Effector memory CD8-positive, alpha-beta T cell (primary cell): Measurements from ENCODE around the gene WSCD2.

Source experiments
- ATAC-seq: fragments of 150-1000 bp; cut with Tn5 transposase; replicated peaks from 2 replicates; pipeline ENCODE4 v1.10.0; 2021; ENCODE audit warnings: mild to moderate bottlenecking, moderate library complexity
- DNase-seq, 3 experiments: peaks; one replicate each; pipeline ENCODE4 v3.0.0; 2021
- H3K27ac Mint-ChIP-seq, 2 donors: one replicate each; pipeline ENCODE4 v1.8.0; 2022; ENCODE audit warnings: mild to moderate bottlenecking in 2 of 2, mixed read lengths in 2 of 2, moderate library complexity in 2 of 2
- H3K27me3 Mint-ChIP-seq, 2 donors: one replicate each; pipeline ENCODE4 v1.8.0; 2022; ENCODE audit warnings: mixed read lengths in 2 of 2
- H3K36me3 Mint-ChIP-seq: one replicate; pipeline ENCODE4 v1.8.0; 2022; ENCODE audit warnings: mild to moderate bottlenecking, moderate library complexity, mixed read lengths; ENCODE audit not compliant: insufficient read depth
- H3K4me1 Mint-ChIP-seq, 2 donors: one replicate each; pipeline ENCODE4 v1.8.0; 2022; ENCODE audit warnings: low read depth in 2 of 2, mixed read lengths in 2 of 2
- H3K4me3 Mint-ChIP-seq, 2 donors: one replicate each; pipeline ENCODE4 v1.8.0; 2022; ENCODE audit warnings: mild to moderate bottlenecking in 2 of 2, mixed read lengths in 2 of 2, moderate library complexity in 2 of 2
- H3K9me3 Mint-ChIP-seq, 2 donors: one replicate each; pipeline ENCODE4 v1.8.0; 2022; ENCODE audit warnings: mixed read lengths in 2 of 2

Gene WSCD2

GRCh38 chr12:108270035-108270848 lies 141.2 kb downstream of the WSCD2 start:
- Mint-ChIP-seq H3K4me3 (no peak overlapping the region), H3K27me3 (peaks cover 0 to 18% of the 10 kb centered on the region in 2 donors), H3K36me3 (peaks cover 2% of the 10 kb centered on the region), H3K27ac (no peak overlapping the region), H3K9me3 (no peaks in the 10 kb centered on the region), H3K4me1 (peaks cover 0 to 9% of the 10 kb centered on the region in 2 donors)
- no peak for DNase-seq
- ATAC-seq, result no peak

GRCh38 chr12:108270849-108271143 lies 141.7 kb downstream of the WSCD2 start:
- Mint-ChIP-seq H3K4me1 (peaks cover 0 to 9% of the 10 kb centered on the region in 2 donors), H3K27me3 (peaks cover 0 to 18% of the 10 kb centered on the region in 2 donors), H3K9me3 (no peaks in the 10 kb centered on the region), H3K4me3 (no peak overlapping the region), H3K36me3 (peaks cover 3% of the 10 kb centered on the region), H3K27ac (no peak overlapping the region)
- no peak for DNase-seq
- no peak for ATAC-seq

GRCh38 chr12:108271951-108272872 lies 143.1 kb downstream of the WSCD2 start:
- no peak overlapping the region for H3K27ac Mint-ChIP-seq
- H3K4me3 Mint-ChIP-seq, result no peak overlapping the region
- DNase-seq, result no peak
- no peak for ATAC-seq
- peaks cover 0 to 18% of the 10 kb centered on the region in 2 donors for H3K27me3 Mint-ChIP-seq
- no peaks in the 10 kb centered on the region for H3K9me3 Mint-ChIP-seq
- peaks cover 0 to 9% of the 10 kb centered on the region in 2 donors for H3K4me1 Mint-ChIP-seq
- H3K36me3 Mint-ChIP-seq, result peaks cover 6% of the 10 kb centered on the region

- DNase-seq (no peak), ATAC-seq (no peak)
- H3K9me3 Mint-ChIP-seq, result no peaks in the 10 kb centered on the region
- H3K27me3 Mint-ChIP-seq, result peaks cover 0 to 9% of the 10 kb centered on the region in 2 donors
- peaks cover 6% of the 10 kb centered on the region for H3K36me3 Mint-ChIP-seq
- no peak overlapping the region for H3K27ac Mint-ChIP-seq
- no peak overlapping the region for H3K4me3 Mint-ChIP-seq
- peaks cover 0 to 15% of the 10 kb centered on the region in 2 donors for H3K4me1 Mint-ChIP-seq
These were observed 144.1 kb downstream of the WSCD2 start for GRCh38 chr12:108273217-108273616.

GRCh38 chr12:108277613-108278012 lies 148.5 kb downstream of the WSCD2 start:
- peaks cover 6% of the 10 kb centered on the region for H3K36me3 Mint-ChIP-seq
- no peak for ATAC-seq
- H3K27me3 Mint-ChIP-seq, result peaks cover 0 to 13% of the 10 kb centered on the region in 2 donors
- H3K9me3 Mint-ChIP-seq, result no peaks in the 10 kb centered on the region
- no peak overlapping the region for H3K4me3 Mint-ChIP-seq
- DNase-seq, result no peak
- peak overlapping the region in 1 of 2 donors; percentile 50 for H3K27ac Mint-ChIP-seq
- H3K4me1 Mint-ChIP-seq, result peaks cover 4 to 15% of the 10 kb centered on the region in 2 donors

- H3K4me3 Mint-ChIP-seq, result peak overlapping the region; percentile 26 to 52
- no peaks in the 10 kb centered on the region for H3K9me3 Mint-ChIP-seq
These were observed 153.1 kb downstream of the WSCD2 start for GRCh38 chr12:108282160-108282559.

GRCh38 chr12:108282676-108283075 lies 153.6 kb downstream of the WSCD2 start:
- Mint-ChIP-seq H3K36me3 (no peaks in the 10 kb centered on the region), H3K27me3 (peaks cover 0 to 18% of the 10 kb centered on the region in 2 donors), H3K4me3 (peak overlapping the region; percentile 26 to 52), H3K9me3 (no peaks in the 10 kb centered on the region), H3K27ac (peak overlapping the region in 1 of 2 donors; percentile 31), H3K4me1 (peaks cover 12 to 30% of the 10 kb centered on the region in 2 donors)
- ATAC-seq, result no peak
- DNase-seq, result no peak

More at GRCh38 chr12:108282160-108282559, 153.1 kb downstream of the WSCD2 start:
- ATAC-seq (no peak), DNase-seq (no peak)
- H3K36me3 Mint-ChIP-seq, result no peaks in the 10 kb centered on the region
- H3K27me3 Mint-ChIP-seq, result peaks cover 0 to 14% of the 10 kb centered on the region in 2 donors
- peaks cover 12 to 33% of the 10 kb centered on the region in 2 donors for H3K4me1 Mint-ChIP-seq
- peak overlapping the region in 1 of 2 donors; percentile 31 for H3K27ac Mint-ChIP-seq

GRCh38 chr12:108284163-108284562 lies 155.1 kb downstream of the WSCD2 start:
- Mint-ChIP-seq H3K27ac (no peak overlapping the region), H3K27me3 (peaks cover 0 to 20% of the 10 kb centered on the region in 2 donors), H3K9me3 (no peaks in the 10 kb centered on the region), H3K36me3 (no peaks in the 10 kb centered on the region), H3K4me1 (peaks cover 12 to 30% of the 10 kb centered on the region in 2 donors), H3K4me3 (no peak overlapping the region)
- ATAC-seq (no peak), DNase-seq (no peak)

GRCh38 chr12:108285016-108285415 lies 155.9 kb downstream of the WSCD2 start:
- no peak overlapping the region for H3K27ac Mint-ChIP-seq
- no peaks in the 10 kb centered on the region for H3K9me3 Mint-ChIP-seq
- peaks cover 0 to 28% of the 10 kb centered on the region in 2 donors for H3K27me3 Mint-ChIP-seq
- no peak for ATAC-seq
- H3K4me3 Mint-ChIP-seq, result no peak overlapping the region
- H3K4me1 Mint-ChIP-seq, result peaks cover 12 to 30% of the 10 kb centered on the region in 2 donors
- no peak for DNase-seq
- peaks cover 2% of the 10 kb centered on the region for H3K36me3 Mint-ChIP-seq

- Mint-ChIP-seq H3K27ac (no peak overlapping the region), H3K9me3 (peaks cover 4 to 6% of the 10 kb centered on the region in 2 donors), H3K4me1 (peaks cover 11 to 32% of the 10 kb centered on the region in 2 donors), H3K27me3 (peaks cover 5 to 42% of the 10 kb centered on the region in 2 donors), H3K36me3 (peaks cover 14% of the 10 kb centered on the region), H3K4me3 (no peak overlapping the region)
- DNase-seq (no peak), ATAC-seq (no peak)
These were observed 158.1 kb downstream of the WSCD2 start for GRCh38 chr12:108287227-108287626.

- peaks cover 2 to 21% of the 10 kb centered on the region in 2 donors for H3K4me1 Mint-ChIP-seq
- ATAC-seq (no peak), DNase-seq (no peak)
- peak overlapping the region in 1 of 2 donors; percentile 22 for H3K27ac Mint-ChIP-seq
- peaks cover 15% of the 10 kb centered on the region for H3K36me3 Mint-ChIP-seq
- H3K9me3 Mint-ChIP-seq, result peaks cover 6% of the 10 kb centered on the region in 2 donors
- H3K4me3 Mint-ChIP-seq, result no peak overlapping the region
- peaks cover 7 to 44% of the 10 kb centered on the region in 2 donors for H3K27me3 Mint-ChIP-seq
These were observed 160.5 kb downstream of the WSCD2 start for GRCh38 chr12:108289350-108290161.

- peaks cover 23 to 58% of the 10 kb centered on the region in 2 donors for H3K4me1 Mint-ChIP-seq
- H3K27ac Mint-ChIP-seq, result peak overlapping the region; percentile 36 to 91
- H3K9me3 Mint-ChIP-seq, result peaks cover 6% of the 10 kb centered on the region in 2 donors
- DNase-seq, result no peak
- H3K4me3 Mint-ChIP-seq, result peak overlapping the region; percentile 35 to 48
- H3K36me3 Mint-ChIP-seq, result peaks cover 12% of the 10 kb centered on the region
- no peak for ATAC-seq
- peaks cover 7 to 47% of the 10 kb centered on the region in 2 donors for H3K27me3 Mint-ChIP-seq
These were observed 166.6 kb downstream of the WSCD2 start for GRCh38 chr12:108295641-108296040.

GRCh38 chr12:108296945-108297344 lies 167.9 kb downstream of the WSCD2 start:
- H3K9me3 Mint-ChIP-seq, result peaks cover 2 to 3% of the 10 kb centered on the region in 2 donors
- no peak for DNase-seq
- peaks cover 32 to 67% of the 10 kb centered on the region in 2 donors for H3K4me1 Mint-ChIP-seq
- peaks cover 5 to 43% of the 10 kb centered on the region in 2 donors for H3K27me3 Mint-ChIP-seq
- no peak for ATAC-seq
- H3K27ac Mint-ChIP-seq, result peak overlapping the region; percentile 68 to 91
- peaks cover 10% of the 10 kb centered on the region for H3K36me3 Mint-ChIP-seq
- H3K4me3 Mint-ChIP-seq, result peak overlapping the region in 1 of 2 donors; percentile 35
